PC-9 (cell line): ENCODE data around the gene PWWP2B. TPM values are rescaled to one million over a fixed set of nuclear protein-coding genes. Genes with fewer than 3 reads are reported as not detected.

ENCODE experiments used
- BruUV-seq: library from RNA; stranded (reverse); fragments of 400-500 nt; replicated peaks from 2 replicates; lab custom pipeline; 2021; lab: Mats Ljungman, UMichigan
- CTCF ChIA-PET: fragments of 300-600 bp; sonication (Branson Sonifier 250); formaldehyde crosslinking; loops from one replicate; lab custom pipeline; 2022; ENCODE audit warnings: antibody characterized with exemption; lab: Charles Lee
- POLR2A ChIA-PET: fragments of 300-600 bp; sonication (Branson Sonifier 250); formaldehyde crosslinking; loops from one replicate; lab custom pipeline; 2022; ENCODE audit warnings: antibody characterized with exemption; ENCODE audit not compliant: unreplicated experiment; lab: Charles Lee
- DNase-seq, 2 experiments: peaks; one replicate each; pipeline versions ENCODE4 v3.0.0 to v3.0.0-alpha.2; 2015 to 2022; ENCODE audit warnings: mixed read lengths in 1 of 2
- H2AFZ ChIP-seq: fragments of 200-600 bp; sonication (generic); 2 replicates; pipeline ENCODE4 v1.8.1; 2017; ENCODE audit warnings: antibody characterized with exemption
- H3F3A ChIP-seq: fragments of 200-600 bp; sonication (generic); 2 replicates; pipeline ENCODE4 v1.8.1; 2017; ENCODE audit warnings: antibody characterized with exemption, mild to moderate bottlenecking, low read depth; ENCODE audit not compliant: insufficient read depth
- H3K27ac ChIP-seq: fragments of 200-600 bp; sonication (generic); 2 replicates; pipeline ENCODE4 v1.6.1; 2016; ENCODE audit warnings: mixed run types
- H3K27me3 ChIP-seq: fragments of 200-600 bp; sonication (generic); 2 replicates; pipeline ENCODE4 v1.6.1; 2016; ENCODE audit warnings: low read depth, mixed run types; ENCODE audit not compliant: insufficient read depth
- H3K36me3 ChIP-seq: fragments of 200-600 bp; sonication (generic); 2 replicates; pipeline ENCODE4 v1.6.1; 2016; ENCODE audit warnings: low read depth, mixed run types
- H3K4me1 ChIP-seq: fragments of 200-600 bp; sonication (generic); replicated peaks from 2 replicates; pipeline ENCODE4 v1.6.1; 2016; ENCODE audit warnings: mixed run types; ENCODE audit not compliant: insufficient read depth
- H3K4me2 ChIP-seq: fragments of 200-600 bp; sonication (generic); 2 replicates; pipeline ENCODE4 v1.6.1; 2017; ENCODE audit warnings: mixed run types
- H3K4me3 ChIP-seq: fragments of 200-600 bp; sonication (generic); 2 replicates; pipeline ENCODE4 v1.6.1; 2016; ENCODE audit warnings: mixed run types
- H3K79me2 ChIP-seq: fragments of 200-600 bp; sonication (generic); 2 replicates; pipeline ENCODE4 v1.6.1; 2017; ENCODE audit warnings: low read depth, mixed run types
- H3K9me2 ChIP-seq: fragments of 200-600 bp; sonication (generic); 2 replicates; pipeline ENCODE4 v1.8.1; 2017; ENCODE audit warnings: mild to moderate bottlenecking; ENCODE audit not compliant: insufficient read depth
- H3K9me3 ChIP-seq: fragments of 200-600 bp; sonication (generic); 2 replicates; pipeline ENCODE4 v1.8.1; 2016; ENCODE audit warnings: low read depth; ENCODE audit not compliant: insufficient read depth
- H4K20me1 ChIP-seq: fragments of 200-600 bp; sonication (generic); 2 replicates; pipeline ENCODE4 v1.8.1; 2017; ENCODE audit not compliant: insufficient read depth
- CTCF ChIP-seq: fragments of 200-600 bp; sonication (generic); conservative IDR thresholded peaks from 2 replicates; pipeline ENCODE4 v1.6.1; 2017; ENCODE audit warnings: mixed run types, antibody characterized with exemption, mild to moderate bottlenecking, moderate library complexity
- EZH2 ChIP-seq: fragments of 200-600 bp; sonication (generic); IDR thresholded peaks from 2 replicates; pipeline ENCODE4 v1.8.0; 2017; ENCODE audit warnings: antibody characterized with exemption, low read depth
- intact Hi-C: fragments of 100-400 bp; cut with micrococcal nuclease; formaldehyde crosslinking; loops from one replicate; pipeline ENCODE4 v1.10.0; 2022; ENCODE audit not compliant: unreplicated experiment
- total RNA-seq: library from RNA; stranded (reverse); gene quantifications from 2 replicates; pipeline ENCODE4 v1.2.3, GENCODE V29; 2021

Gene PWWP2B
- total RNA-seq, 1 experiment from 2014 or later = 16.9 TPM

- no peak overlapping the region for H2AFZ ChIP-seq
- H3K9me2 ChIP-seq = no peaks in the 10 kb centered on the region
- H3K4me3 ChIP-seq = no peak overlapping the region
- ChIA-PET POLR2A (interaction anchor here (0.6 kb wide), 1 partner anchor 58 kb away, joined by 3 read pairs; no protein-coding TSS in a partner anchor), CTCF (no interaction called here)
- no peaks in the 10 kb centered on the region; the same call in 1 of the 2 replicates for H3F3A ChIP-seq
- DNase-seq = no peak
- no peak overlapping the region for H3K4me2 ChIP-seq
- no peaks in the 10 kb centered on the region for H3K27me3 ChIP-seq
- H3K79me2 ChIP-seq = no peaks in the 10 kb centered on the region
- H3K27ac ChIP-seq = no peak overlapping the region
- H3K9me3 ChIP-seq = no peaks in the 10 kb centered on the region
- TF ChIP-seq EZH2 (no peak), CTCF (no peak)
- intact Hi-C loops = loop anchor here (1.0 to 10.0 kb wide), 3 partner anchors 64 to 246 kb away; no protein-coding TSS in a partner anchor
- no peaks in the 10 kb centered on the region for H3K36me3 ChIP-seq
- peaks cover 10% of the 10 kb centered on the region for H3K4me1 ChIP-seq
- no peaks in the 10 kb centered on the region for H4K20me1 ChIP-seq
- BruUV-seq = no TSS peak
These were observed 8.0 kb upstream of the PWWP2B start for GRCh38 chr10:132388891-132389432.

GRCh38 chr10:132389433-132390169, 7.4 kb upstream of the PWWP2B start:
- no peaks in the 10 kb centered on the region for H3K36me3 ChIP-seq
- POLR2A ChIA-PET = interaction anchor here (0.6 kb wide), 2 partner anchors 57 to 151 kb away, joined by 3 to 4 read pairs; no protein-coding TSS in a partner anchor
- no peak for DNase-seq
- no TSS peak for BruUV-seq
- no peak overlapping the region for H3K4me3 ChIP-seq
- H3K27me3 ChIP-seq = no peaks in the 10 kb centered on the region
- intact Hi-C loops = loop anchor here (2.0 to 10.0 kb wide), 2 partner anchors 63 to 245 kb away; no protein-coding TSS in a partner anchor
- TF ChIP-seq CTCF (no peak), EZH2 (no peak)
- CTCF ChIA-PET = no interaction called here
- no peaks in the 10 kb centered on the region for H3K9me3 ChIP-seq
- no peaks in the 10 kb centered on the region for H3K9me2 ChIP-seq
- peaks cover 10% of the 10 kb centered on the region for H3K4me1 ChIP-seq
- no peaks in the 10 kb centered on the region; the same call in 1 of the 2 replicates for H3F3A ChIP-seq
- no peak overlapping the region for H3K27ac ChIP-seq
- H2AFZ ChIP-seq = no peak overlapping the region
- no peak overlapping the region for H3K4me2 ChIP-seq
- H4K20me1 ChIP-seq = no peaks in the 10 kb centered on the region
- H3K79me2 ChIP-seq = no peaks in the 10 kb centered on the region

GRCh38 chr10:132390170-132390920, 6.7 kb upstream of the PWWP2B start:
- Histone ChIP-seq H3K27me3 (no peaks in the 10 kb centered on the region), H3K27ac (no peak overlapping the region), H3K4me3 (no peak overlapping the region), H3K9me3 (no peaks in the 10 kb centered on the region), H2AFZ (no peak overlapping the region), H3K36me3 (no peaks in the 10 kb centered on the region), H4K20me1 (no peaks in the 10 kb centered on the region), H3K4me1 (peaks cover 13% of the 10 kb centered on the region), H3F3A (no peaks in the 10 kb centered on the region; the same call in 1 of the 2 replicates), H3K79me2 (no peaks in the 10 kb centered on the region), H3K9me2 (no peaks in the 10 kb centered on the region), H3K4me2 (no peak overlapping the region)
- no peak for TF ChIP-seq EZH2
- TF ChIP-seq CTCF = no peak
- intact Hi-C loops = no loop called here
- ChIA-PET POLR2A (interaction anchor here (0.6 kb wide), 1 partner anchor 150 kb away, joined by 4 read pairs; no protein-coding TSS in a partner anchor), CTCF (no interaction called here)
- DNase-seq = no peak
- no TSS peak for BruUV-seq
